Liver (tissue), 5 donors: ENCODE data around the gene ZMYND19. TPM values are rescaled to one million over a fixed set of nuclear protein-coding genes. Genes with fewer than 3 reads are reported as not detected.

ENCODE experiments used
- polyA plus RNA-seq, 2 donors: library from polyadenylated mRNA; stranded (reverse) in 1 of 2; unstranded in 1 of 2; fragments of 200-250 nt in 1 of 2; fragments of >200 nt in 1 of 2; fragmentation: Nextera tagmentation in 1 of 2; extraction: Ambion mirVana in 1 of 2; gene quantifications; one replicate each; pipeline versions ENCODE4 v1.2.1 to v1.2.3, GENCODE V29; 2013 to 2015
- small RNA-seq: library from RNA; depleted of rRNA; stranded (forward); fragments of <200 nt; gene quantifications from one replicate; pipeline ENCODE3, GENCODE V24; 2014
- total RNA-seq, 2 donors: library from RNA; depleted of rRNA; stranded (reverse); fragments of >200 nt; gene quantifications; one replicate each; pipeline ENCODE4 v1.2.3, GENCODE V29; 2014
- donor health status: healthy.
- donor health status: healthy.
- donor health status: healthy.

The ZMYND19 gene
- total and polyA plus RNA-seq, 4 donors: 2.4 to 7.1 (median 7.0) TPM

Small RNA genes lying within 50 kb of the gene (small RNA-seq; reads per million reads assigned to genes)
- not detected for gene RF00017

Other genes with a start within 250 kb of the ZMYND19 start
- gene EXD3, start 167.3 kb downstream of the ZMYND19 start, total RNA-seq: 1 to 10 TPM; 2.5 to 6.7 TPM
- 1 to 10 TPM; 3.6 to 3.7 TPM for gene EXD3, start 167.3 kb downstream of the ZMYND19 start, polyA plus RNA-seq
- 1 to 10 TPM; 1.3 to 2.4 TPM for gene NOXA1, start 167.1 kb downstream of the ZMYND19 start, total RNA-seq
- 1 to 10 TPM; 2.4 to 3.6 TPM for gene NOXA1, start 167.1 kb downstream of the ZMYND19 start, polyA plus RNA-seq
- 1 to 10 TPM; 1.6 to 4.7 TPM for gene ENTPD8, start 149.2 kb downstream of the ZMYND19 start, total RNA-seq
- 1 to 10 TPM; 5.1 to 6.2 TPM for gene ENTPD8, start 149.2 kb downstream of the ZMYND19 start, polyA plus RNA-seq
- gene NSMF, start 131.2 kb downstream of the ZMYND19 start, total RNA-seq: 10 to 100 TPM in 1 of 2 donors, 1 to 10 TPM in 1; 1.7 to 12.9 TPM
- 10 to 100 TPM in 1 of 2 donors, 1 to 10 TPM in 1; 4.6 to 13.5 TPM for gene NSMF, start 131.2 kb downstream of the ZMYND19 start, polyA plus RNA-seq
- gene PNPLA7, start 40.1 kb downstream of the ZMYND19 start, total RNA-seq: 1 to 10 TPM in 1 of 2 donors, under 1 TPM in 1; 0.75 to 6.5 TPM
- 1 to 10 TPM; 1.0 to 3.3 TPM for gene PNPLA7, start 40.1 kb downstream of the ZMYND19 start, polyA plus RNA-seq
- gene MRPL41, start 38.6 kb downstream of the ZMYND19 start, total RNA-seq: 10 to 100 TPM; 31.7 to 34.4 TPM
- gene MRPL41, start 38.6 kb downstream of the ZMYND19 start, polyA plus RNA-seq: 100 to 1,000 TPM in 1 of 2 donors, 10 to 100 TPM in 1; 64.3 to 120 TPM
- gene DPH7, start 11.6 kb downstream of the ZMYND19 start, total RNA-seq: 10 to 100 TPM in 1 of 2 donors, 1 to 10 TPM in 1; 9.4 to 18.9 TPM
- 10 to 100 TPM in 1 of 2 donors, 1 to 10 TPM in 1; 7.9 to 15.1 TPM for gene DPH7, start 11.6 kb downstream of the ZMYND19 start, polyA plus RNA-seq
- 10 to 100 TPM in 1 of 2 donors, 1 to 10 TPM in 1; 9.8 to 31.6 TPM for gene ARRDC1, start 15.2 kb upstream of the ZMYND19 start, total RNA-seq
- 10 to 100 TPM; 19.9 to 26.9 TPM for gene ARRDC1, start 15.2 kb upstream of the ZMYND19 start, polyA plus RNA-seq
- 10 to 100 TPM; 37.5 to 48.2 TPM for gene EHMT1, start 28.5 kb upstream of the ZMYND19 start, total RNA-seq
- 10 to 100 TPM; 16.1 to 17.1 TPM for gene EHMT1, start 28.5 kb upstream of the ZMYND19 start, polyA plus RNA-seq